Measurements from ENCODE around the gene XIAP.
A peak's percentile ranks its signal among the peaks of the same experiment; 100 is the strongest.
"Not testable (repeated sequence)": the region's sequence is repeated elsewhere in the genome, so short reads cannot be mapped to it uniquely, and the experiment has no call there.

The XIAP gene

DNA sequence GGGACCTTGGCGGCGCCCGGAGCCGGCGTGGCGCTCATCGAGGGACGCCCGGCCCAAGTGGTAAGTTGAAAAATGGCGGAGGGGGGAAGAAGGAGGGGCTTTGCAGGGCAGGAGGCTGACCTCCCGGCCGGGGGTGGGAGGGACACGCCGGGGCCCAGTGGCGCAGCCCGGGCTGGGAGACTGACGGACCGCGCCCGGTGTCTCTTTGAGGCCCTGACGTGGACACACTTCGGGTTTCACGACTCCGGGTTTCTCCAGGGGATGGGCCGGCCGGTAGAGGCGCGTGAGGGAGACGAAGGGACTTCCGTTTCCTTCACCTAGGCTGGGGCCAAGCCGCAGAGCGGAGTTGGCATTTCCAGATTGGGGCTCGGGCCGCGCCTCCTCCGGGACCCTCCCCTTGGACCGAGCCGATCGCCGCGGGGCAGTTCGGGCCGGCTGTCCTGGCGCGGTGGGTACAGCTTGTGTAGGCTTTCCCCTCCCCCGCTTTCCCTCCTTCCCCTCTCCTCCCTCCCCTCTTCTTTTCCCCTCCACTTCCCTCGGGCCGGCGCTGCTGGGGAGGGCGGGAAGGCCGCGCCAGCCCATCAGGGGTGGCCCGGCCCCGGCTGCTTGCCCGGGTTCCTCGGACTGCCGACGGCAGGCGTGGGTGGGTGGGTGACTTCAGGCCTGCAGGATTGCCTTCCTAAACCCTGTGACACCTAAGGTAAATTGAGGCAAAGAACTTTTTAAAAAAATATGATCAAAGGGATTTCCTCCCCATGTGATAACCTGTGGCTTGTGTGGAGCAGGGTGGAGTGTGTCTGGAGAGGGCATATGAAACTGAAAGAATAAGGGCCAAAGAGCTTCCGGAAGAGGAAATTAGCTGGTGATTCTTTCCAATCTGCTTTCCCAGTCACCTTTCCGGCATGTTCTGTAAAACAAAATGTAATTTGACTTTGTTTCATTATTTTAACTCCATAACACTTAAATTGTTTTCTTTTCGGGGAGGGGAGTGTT, at the start of gene XIAP:
TSS of gene XIAP (plus strand) at position 208 of the 993 bp plus-strand sequence. CDS start 25,610 bp downstream, outside the sequence.
- TF ChIP-seq CTCF (IDR thresholded peaks at IDR 0.05): peak; percentile 6; the same call in 1 of the 2 replicates
- TF ChIP-seq ZFX (IDR thresholded peaks at IDR 0.05; ENCODE audit: borderline replicate concordance): no peak
- H3K27ac ChIP-seq: peak within 1 kb of the TSS; percentile 93

GRCh38 chrX:123814343-123814742, 45.5 kb upstream of the XIAP start:
- no peak for TF ChIP-seq ZFX (IDR thresholded peaks at IDR 0.05; ENCODE audit: borderline replicate concordance)

DNA sequence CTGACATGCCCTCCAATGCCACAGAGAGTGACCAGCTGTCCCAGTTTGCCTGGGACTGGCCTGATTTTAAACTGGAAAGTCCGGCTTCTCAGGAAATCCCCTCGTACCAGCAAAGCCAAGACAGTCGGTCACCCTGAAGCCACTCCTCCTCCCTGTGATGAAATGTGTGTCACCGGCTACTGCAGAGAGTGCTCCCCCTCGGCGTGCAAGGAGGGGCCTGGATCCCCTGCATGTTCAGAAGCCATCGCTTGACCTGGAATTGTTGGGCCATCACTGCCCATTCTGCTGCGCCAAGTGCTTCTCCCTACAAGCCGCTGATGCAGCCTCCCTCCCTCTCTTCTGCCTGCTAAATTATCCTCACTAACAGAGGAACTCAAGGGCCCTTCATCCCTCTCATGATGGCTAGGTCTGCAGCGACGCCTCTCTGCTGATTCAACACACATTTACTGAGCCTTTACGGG, 44.9 kb upstream of the XIAP start:
- not testable (repeated sequence) for H3K27ac ChIP-seq

More at GRCh38 chrX:123814343-123814742, 45.5 kb upstream of the XIAP start:
- no peak overlapping the region for H3K27ac ChIP-seq

DNA sequence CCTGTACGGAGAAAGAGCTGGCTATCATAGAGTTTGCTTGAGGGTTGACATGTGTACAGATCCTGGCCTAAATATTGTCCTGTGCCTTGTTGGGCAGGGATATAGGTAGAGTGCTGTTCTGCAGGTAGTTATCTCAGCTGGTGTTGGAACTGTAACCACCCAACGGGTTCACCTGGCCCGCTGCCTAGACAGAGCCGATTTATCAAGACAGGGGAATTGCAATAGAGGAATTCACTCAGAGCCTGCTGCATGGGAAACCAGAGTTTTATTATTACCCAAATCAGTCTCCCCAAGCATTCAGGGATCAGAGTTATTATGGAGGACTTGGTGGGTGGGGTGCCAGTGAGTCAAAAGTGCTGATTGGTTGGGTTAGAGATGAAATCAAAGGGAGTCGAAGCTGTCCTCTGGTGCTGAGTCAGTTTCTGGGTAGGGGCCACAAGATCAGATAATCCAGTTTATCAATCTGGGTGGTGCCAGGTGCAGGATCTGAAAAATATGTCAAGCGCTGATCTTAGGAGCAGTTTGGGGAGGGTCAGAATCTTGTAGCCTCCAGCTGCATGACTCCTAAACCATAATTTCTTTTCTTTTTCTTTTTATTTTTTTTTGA, 42.5 kb upstream of the XIAP start:
- no peak overlapping the region for H3K27ac ChIP-seq
- TF ChIP-seq ZFX (IDR thresholded peaks at IDR 0.05; ENCODE audit: borderline replicate concordance): no peak
- no peak for TF ChIP-seq CTCF (IDR thresholded peaks at IDR 0.05)

- no peak for TF ChIP-seq CTCF (IDR thresholded peaks at IDR 0.05)
- no peak for TF ChIP-seq ZFX (IDR thresholded peaks at IDR 0.05; ENCODE audit: borderline replicate concordance)
- H3K27ac ChIP-seq: no peak overlapping the region
These were observed 41.6 kb upstream of the XIAP start for GRCh38 chrX:123818243-123818642.

- TF ChIP-seq CTCF (IDR thresholded peaks at IDR 0.05) (no peak), ZFX (IDR thresholded peaks at IDR 0.05; ENCODE audit: borderline replicate concordance) (no peak)
These were observed 36.9 kb upstream of the XIAP start for GRCh38 chrX:123822965-123823364.

GRCh38 chrX:123830309-123830708, 29.5 kb upstream of the XIAP start:
- no peak overlapping the region for H3K27ac ChIP-seq
- no peak for TF ChIP-seq ZFX (IDR thresholded peaks at IDR 0.05; ENCODE audit: borderline replicate concordance)
- TF ChIP-seq CTCF (IDR thresholded peaks at IDR 0.05): no peak

More at GRCh38 chrX:123822965-123823364, 36.9 kb upstream of the XIAP start:
- no peak overlapping the region for H3K27ac ChIP-seq

DNA sequence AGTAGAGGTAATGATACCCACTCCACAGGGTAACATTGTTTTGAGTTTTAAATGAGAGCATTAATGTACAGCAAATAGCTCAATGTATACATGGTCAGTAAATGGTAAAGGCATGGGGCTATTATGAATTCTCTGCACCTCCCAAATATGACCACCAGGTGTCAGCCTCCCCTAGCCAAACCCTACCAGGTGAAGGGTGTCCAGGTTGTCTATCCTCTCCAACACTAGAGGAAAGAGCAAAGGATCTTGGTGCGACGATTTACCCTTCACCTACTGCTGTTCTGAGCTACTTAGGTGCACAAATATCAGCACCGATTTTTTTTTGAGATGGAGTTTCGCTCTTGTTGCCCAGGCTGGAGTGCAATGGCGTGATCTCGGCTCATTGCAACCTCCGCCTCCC, 26.5 kb upstream of the XIAP start:
- H3K27ac ChIP-seq: no peak overlapping the region
- TF ChIP-seq ZFX (IDR thresholded peaks at IDR 0.05; ENCODE audit: borderline replicate concordance) (no peak), CTCF (IDR thresholded peaks at IDR 0.05) (peak; percentile 76)

Data from 22Rv1 (cell line).